Loucy (cell line): Measurements from ENCODE around the gene USP17L20.
"Not testable (repeated sequence)": the region's sequence is repeated elsewhere in the genome, so short reads cannot be mapped to it uniquely, and the experiment has no call there.

Source experiments
- EZH2phosphoT487 ChIP-seq: fragments of 200-600 bp; IDR thresholded peaks from 2 replicates; pipeline ENCODE4 v1.6.1; 2018; ENCODE audit warnings: antibody characterized with exemption, mild to moderate bottlenecking, moderate library complexity, borderline replicate concordance
- TF ChIP-seq, protein P1 (sequence below): fragments of 200-600 bp; sonication (generic); conservative IDR thresholded peaks from 2 replicates; pipeline ENCODE4 v1.5.1; 2014; ENCODE audit warnings: mild to moderate bottlenecking, antibody characterized with exemption, low read length

DNA sequence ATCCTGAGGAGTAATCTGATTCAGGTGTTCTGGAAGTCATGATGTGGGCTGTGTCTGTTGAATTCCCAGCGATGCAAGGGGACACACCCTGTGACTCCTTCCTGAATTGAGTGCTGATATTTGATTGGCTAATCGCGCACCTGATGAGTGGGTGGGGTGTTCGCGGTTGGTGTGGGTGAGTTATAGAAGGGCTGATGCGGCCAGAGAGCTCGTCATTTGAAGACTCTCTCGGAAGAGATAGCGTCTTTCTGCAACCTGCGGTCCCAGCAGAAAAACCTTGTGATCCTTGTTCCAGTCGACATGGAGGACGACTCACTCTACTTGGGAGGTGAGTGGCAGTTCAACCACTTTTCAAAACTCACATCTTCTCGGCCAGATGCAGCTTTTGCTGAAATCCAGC, 47.6 kb upstream of the USP17L20 start, which contains the start of gene USP17L10:
- TF ChIP-seq, protein P1, sequence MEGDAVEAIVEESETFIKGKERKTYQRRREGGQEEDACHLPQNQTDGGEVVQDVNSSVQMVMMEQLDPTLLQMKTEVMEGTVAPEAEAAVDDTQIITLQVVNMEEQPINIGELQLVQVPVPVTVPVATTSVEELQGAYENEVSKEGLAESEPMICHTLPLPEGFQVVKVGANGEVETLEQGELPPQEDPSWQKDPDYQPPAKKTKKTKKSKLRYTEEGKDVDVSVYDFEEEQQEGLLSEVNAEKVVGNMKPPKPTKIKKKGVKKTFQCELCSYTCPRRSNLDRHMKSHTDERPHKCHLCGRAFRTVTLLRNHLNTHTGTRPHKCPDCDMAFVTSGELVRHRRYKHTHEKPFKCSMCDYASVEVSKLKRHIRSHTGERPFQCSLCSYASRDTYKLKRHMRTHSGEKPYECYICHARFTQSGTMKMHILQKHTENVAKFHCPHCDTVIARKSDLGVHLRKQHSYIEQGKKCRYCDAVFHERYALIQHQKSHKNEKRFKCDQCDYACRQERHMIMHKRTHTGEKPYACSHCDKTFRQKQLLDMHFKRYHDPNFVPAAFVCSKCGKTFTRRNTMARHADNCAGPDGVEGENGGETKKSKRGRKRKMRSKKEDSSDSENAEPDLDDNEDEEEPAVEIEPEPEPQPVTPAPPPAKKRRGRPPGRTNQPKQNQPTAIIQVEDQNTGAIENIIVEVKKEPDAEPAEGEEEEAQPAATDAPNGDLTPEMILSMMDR = not testable (repeated sequence)
- TF ChIP-seq EZH2phosphoT487 = not testable (repeated sequence)
